ENCODE results near the gene ASPG. TPM values are rescaled to one million over a fixed set of nuclear protein-coding genes. Genes with fewer than 3 reads are reported as not detected.

Gene ASPG
- total RNA-seq, 1 donor, result not detected

- DNase-seq (ENCODE audit: low read depth), result no peak
- H3K4me3 ChIP-seq (ENCODE audit: low read depth, low read length), result no peak overlapping the region
- no peak for TF ChIP-seq CTCF (IDR thresholded peaks at IDR 0.05; ENCODE audit: insufficient read depth, low read length)
These were observed 71.8 kb downstream of the ASPG start for GRCh38 chr14:104157016-104157928.

GRCh38 chr14:104158827-104159798 lies 73.6 kb downstream of the ASPG start:
- no peak overlapping the region for H3K4me3 ChIP-seq (ENCODE audit: low read depth, low read length)
- no peak for TF ChIP-seq CTCF (IDR thresholded peaks at IDR 0.05; ENCODE audit: insufficient read depth, low read length)
- DNase-seq (ENCODE audit: low read depth), result no peak

GRCh38 chr14:104159990-104160389 lies 74.5 kb downstream of the ASPG start:
- TF ChIP-seq CTCF (IDR thresholded peaks at IDR 0.05; ENCODE audit: insufficient read depth, low read length), result no peak
- no peak overlapping the region for H3K4me3 ChIP-seq (ENCODE audit: low read depth, low read length)
- no peak for DNase-seq (ENCODE audit: low read depth)

GRCh38 chr14:104161602-104162367 lies 76.3 kb downstream of the ASPG start:
- H3K4me3 ChIP-seq (ENCODE audit: low read depth, low read length), result no peak overlapping the region
- no peak for DNase-seq (ENCODE audit: low read depth)
- TF ChIP-seq CTCF (IDR thresholded peaks at IDR 0.05; ENCODE audit: insufficient read depth, low read length), result no peak

- DNase-seq (ENCODE audit: low read depth), result no peak
- H3K4me3 ChIP-seq (ENCODE audit: low read depth, low read length), result no peak overlapping the region
- no peak for TF ChIP-seq CTCF (IDR thresholded peaks at IDR 0.05; ENCODE audit: insufficient read depth, low read length)
These were observed 77.0 kb downstream of the ASPG start for GRCh38 chr14:104162495-104162894.

- no peak for TF ChIP-seq CTCF (IDR thresholded peaks at IDR 0.05; ENCODE audit: insufficient read depth, low read length)
- H3K4me3 ChIP-seq (ENCODE audit: low read depth, low read length), result no peak overlapping the region
- DNase-seq (ENCODE audit: low read depth), result no peak
These were observed 78.0 kb downstream of the ASPG start for GRCh38 chr14:104163541-104163940.
